Activated CD8-positive, alpha-beta memory T cell treated with anti-CD3 and anti-CD28 coated beads, Interleukin-2, amount 50 U/mL, for 24 hours (primary cell): ENCODE results near the gene FMO3.

ENCODE experiments used
- DNase-seq: peaks from one replicate; pipeline ENCODE4 v3.0.0-alpha.2; 2020; ENCODE audit errors: extremely low read depth

FMO3 gene

GRCh38 chr1:171159148-171159547 is 68.4 kb downstream of the FMO3 start:
- no peak for DNase-seq

DNA sequence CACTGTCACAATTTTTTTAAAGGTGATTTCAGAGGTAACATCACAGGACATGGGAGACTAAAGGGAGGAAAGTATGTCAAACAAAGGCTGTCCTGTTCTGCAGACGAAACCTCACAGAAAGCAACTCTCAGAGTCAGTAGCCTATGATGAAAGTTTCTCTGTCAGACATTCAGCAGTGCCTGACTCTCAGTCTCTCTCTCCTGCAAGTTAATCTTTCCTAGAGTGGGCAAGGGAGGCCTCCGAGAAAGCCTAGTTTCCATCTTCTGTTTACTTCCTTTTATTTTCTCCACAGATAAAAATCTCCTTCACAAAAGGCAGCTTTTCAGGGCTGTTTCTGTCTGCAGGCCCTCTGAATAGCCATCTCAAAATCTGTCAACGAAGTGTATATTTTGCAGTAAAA is 69.5 kb downstream of the FMO3 start:
- DNase-seq, result no peak

GRCh38 chr1:171160639-171161354 is 70.1 kb downstream of the FMO3 start:
- no peak for DNase-seq

GRCh38 chr1:171161431-171161830 is 70.7 kb downstream of the FMO3 start:
- no peak for DNase-seq

DNA sequence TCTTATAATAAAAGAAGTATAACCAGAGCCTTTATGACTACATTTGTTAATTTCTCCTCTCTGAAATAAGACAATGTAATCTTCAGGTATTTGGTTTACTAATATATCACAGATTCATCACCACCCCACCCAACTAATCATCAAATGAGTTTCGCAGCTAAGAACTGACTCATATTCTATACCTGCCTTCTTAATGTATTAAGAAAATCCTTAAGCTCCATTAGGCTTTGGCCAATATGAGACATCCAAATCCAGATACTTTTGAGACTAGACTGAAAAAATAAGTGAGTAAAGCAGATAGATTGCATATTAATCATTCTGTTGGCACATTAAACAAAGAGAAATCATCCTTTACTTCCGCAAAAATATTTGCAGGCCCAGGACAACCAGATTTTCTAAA is 75.7 kb downstream of the FMO3 start:
- DNase-seq, result no peak
